ENCODE data around the gene TBC1D22A.

- TF ChIP-seq FOXK2 (IDR thresholded peaks at IDR 0.05) (no peak), POLR2A (IDR thresholded peaks at IDR 0.05; ENCODE audit: low read depth, low read length) (no peak), JUND (IDR thresholded peaks at IDR 0.05; ENCODE audit: low read depth, low read length) (no peak), BRCA1 (IDR thresholded peaks at IDR 0.05; ENCODE audit: low read depth, low read length) (no peak), ATF2 (IDR thresholded peaks at IDR 0.05; ENCODE audit: low read length) (no peak), CTCF (IDR thresholded peaks at IDR 0.05 in 2 of 3, conservative IDR thresholded peaks at IDR 0.05 in 1 of 3; ENCODE audit: control insufficient read depth in 2 of 3, extremely low read depth in 1 of 3, insufficient read depth in 1 of 3, low read depth in 3 of 3, low read length in 3 of 3) (no peak), NFYB (IDR thresholded peaks at IDR 0.05; ENCODE audit: insufficient read depth, low read depth, low read length) (no peak), EZH2 (IDR thresholded peaks at IDR 0.05; ENCODE audit: borderline replicate concordance, control insufficient read depth, low read depth, low read length) (no peak), ESRRA (IDR thresholded peaks at IDR 0.05; ENCODE audit: low read length) (no peak), SUZ12 (IDR thresholded peaks at IDR 0.05; ENCODE audit: unreplicated experiment) (no peak), POLR2AphosphoS2 (IDR thresholded peaks at IDR 0.05; ENCODE audit: low read depth, low read length) (no peak)
Observed at GRCh38 chr22:47146941-47147340, 384.5 kb downstream of the TBC1D22A start.

Measured in GM12878 (cell line).